Activated gamma-delta T cell treated with Interleukin-2 at 50 U/mL for 16 hours (primary cell): ENCODE data around the gene PTPRN2.
A peak's percentile ranks its signal among the peaks of the same experiment; 100 is the strongest.
"Not testable (repeated sequence)": the region's sequence is repeated elsewhere in the genome, so short reads cannot be mapped to it uniquely, and the experiment has no call there.

Experiments
- DNase-seq: peaks from one replicate; pipeline ENCODE4 v3.0.0-alpha.2; 2020

PTPRN2 gene

DNA sequence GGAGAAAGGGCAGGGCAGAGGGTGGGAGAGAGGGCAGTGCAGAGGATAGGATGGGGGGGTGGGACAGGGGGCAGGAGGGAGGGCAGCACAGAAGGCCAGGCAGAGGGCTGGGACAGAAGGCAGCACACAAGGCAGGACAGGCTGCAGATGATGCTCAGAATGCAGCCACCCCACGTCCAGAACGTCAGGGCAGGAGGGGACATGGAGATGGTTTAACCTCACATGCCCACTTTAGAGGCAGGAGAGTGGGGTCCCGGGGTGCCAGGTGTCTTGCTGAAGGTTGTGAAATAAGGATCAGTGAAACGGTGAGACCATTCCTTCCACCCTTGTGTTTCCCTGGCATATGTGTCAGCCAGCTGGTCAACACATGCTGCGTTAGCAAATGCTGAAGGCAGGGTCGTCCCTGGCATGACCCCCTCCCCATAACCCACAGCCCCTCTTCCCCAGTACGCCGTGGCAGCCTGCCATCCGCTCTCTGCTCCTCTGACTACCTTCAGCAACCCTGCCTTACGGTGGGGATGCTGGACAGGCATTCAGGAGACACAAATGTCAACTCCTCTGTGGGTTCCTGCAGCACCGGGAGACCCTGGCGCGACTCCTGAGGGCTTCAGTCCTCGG lies 658.7 kb downstream of the PTPRN2 start:
- DNase-seq = no peak

DNA sequence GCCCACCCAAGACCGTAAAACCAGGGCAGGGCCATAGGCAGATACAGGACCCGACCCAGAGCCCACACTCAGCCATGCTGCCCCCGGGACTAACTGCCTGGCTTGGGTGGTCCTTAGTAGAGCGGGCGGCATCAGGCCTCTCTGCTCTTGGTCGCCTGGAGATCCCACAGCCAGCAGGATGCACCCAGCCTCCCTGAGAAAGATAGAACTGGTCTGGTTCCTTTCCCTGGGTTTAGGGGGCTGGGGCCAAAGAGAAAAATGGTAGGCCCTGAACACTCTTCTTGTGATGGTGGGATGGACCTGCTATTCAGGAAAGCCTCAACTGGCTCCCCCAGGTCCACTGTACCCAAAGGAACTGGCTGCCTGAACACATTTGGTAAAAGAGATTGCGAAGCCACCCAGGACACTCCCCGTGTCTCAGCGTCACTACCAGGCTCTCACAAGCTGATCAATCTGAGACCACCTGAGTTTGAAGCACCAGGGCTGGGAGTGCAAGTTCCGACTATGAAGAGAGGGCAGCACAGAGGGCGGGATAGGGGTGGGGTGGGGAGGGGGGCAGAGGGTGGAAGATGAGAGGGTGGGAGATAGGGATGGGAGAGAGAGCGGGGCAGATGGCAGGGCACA lies 659.3 kb downstream of the PTPRN2 start:
- DNase-seq = no peak

DNA sequence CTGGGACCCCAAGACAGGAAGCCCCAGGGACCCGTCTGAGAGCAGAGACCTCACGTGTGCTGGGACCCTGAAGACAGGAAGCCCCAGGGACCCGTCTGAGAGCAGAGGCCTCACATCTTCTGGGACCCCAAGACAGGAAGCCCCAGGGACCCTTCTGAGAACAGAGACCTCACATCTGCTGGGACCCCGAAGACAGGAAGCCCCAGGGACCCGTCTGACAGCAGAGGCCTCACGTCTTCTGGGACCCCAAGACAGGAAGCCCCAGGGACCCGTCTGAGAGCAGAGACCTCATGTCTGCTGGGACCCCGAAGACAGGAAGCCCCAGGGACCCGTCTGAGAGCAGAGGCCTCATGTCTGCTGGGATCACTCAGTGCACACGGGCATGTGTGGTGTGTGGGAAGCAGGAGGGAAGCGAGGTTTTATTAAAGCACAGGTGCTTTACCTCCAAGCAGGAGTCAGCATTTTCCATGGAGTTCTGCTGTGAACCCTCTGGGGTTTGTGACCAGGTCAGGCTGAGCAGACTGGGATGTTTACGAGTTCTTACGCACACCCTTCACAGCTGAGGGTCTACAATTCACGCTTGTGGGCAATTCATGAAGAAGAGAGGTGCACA lies 660.2 kb downstream of the PTPRN2 start:
- no peak for DNase-seq

DNA sequence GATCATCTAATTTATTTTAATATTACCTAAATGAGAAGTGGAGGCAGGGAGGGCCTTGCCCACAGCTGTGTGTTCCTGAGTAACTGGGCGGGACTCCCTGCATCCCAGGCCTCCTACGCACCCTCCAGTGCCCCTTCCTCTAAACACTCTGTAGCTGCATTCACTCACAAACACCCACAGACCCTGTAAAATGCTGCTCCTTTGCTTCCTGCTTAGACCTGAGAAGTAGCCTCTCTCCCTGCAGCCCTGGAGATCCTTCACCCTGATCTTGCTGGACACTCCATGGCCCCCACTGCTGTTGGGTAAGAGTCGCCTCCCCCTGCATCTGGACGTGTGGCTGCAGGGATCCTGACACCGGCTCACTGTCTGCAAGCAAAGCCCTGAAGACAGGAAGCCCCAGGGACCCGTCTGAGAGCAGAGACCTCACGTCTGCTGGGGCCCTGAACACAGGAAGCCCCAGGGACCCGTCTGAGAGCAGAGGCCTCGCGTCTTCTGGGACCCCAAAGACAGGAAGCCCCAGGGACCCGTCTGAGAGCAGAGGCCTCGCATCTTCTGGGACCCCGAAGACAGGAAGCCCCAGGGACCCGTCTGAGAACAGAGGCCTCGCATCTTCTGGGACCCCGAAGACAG lies 661.0 kb downstream of the PTPRN2 start:
- peak; percentile 19 for DNase-seq

DNA sequence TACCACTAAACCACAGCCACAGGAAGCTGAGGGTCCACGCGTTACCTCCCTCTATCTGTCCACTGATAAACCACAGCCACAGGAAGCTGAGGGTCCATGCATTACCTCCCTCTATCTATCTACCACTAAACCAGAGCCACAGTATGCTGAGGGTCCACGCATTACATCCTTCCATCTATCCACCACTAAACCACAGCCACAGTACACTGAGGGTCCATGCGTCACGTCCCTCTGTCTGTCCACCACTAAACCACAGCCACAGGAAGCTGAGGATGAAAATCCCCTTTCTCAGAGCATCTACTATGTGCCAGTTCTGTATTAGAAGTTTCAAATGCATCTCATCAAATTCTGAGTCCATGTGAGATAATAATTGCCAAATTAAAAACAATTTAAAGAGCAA lies 661.5 kb downstream of the PTPRN2 start:
- no peak for DNase-seq

DNA sequence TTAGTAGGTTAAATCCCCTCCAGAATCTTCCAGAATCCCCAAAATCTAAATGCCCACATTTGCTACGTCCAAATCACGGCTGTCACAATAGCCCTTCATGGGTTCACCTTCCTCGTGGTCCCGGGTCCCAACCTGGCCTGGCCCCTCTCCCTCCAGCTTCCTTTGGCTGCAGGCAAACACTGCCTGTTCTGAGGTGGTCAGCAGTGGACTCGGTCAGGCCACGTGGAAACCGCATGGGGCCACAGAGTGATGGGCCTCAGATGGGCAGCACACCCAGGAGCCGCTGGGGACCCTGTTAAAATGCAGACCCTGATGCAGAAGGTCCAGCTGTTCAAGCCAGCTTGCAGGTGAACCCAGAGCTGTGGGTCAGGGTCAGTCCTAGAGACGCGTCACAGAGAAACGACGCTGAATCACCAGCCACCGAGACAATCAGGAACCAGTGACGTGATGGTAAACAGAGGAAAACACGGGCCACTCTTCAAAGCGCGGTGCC lies 662.2 kb downstream of the PTPRN2 start:
- DNase-seq = no peak

DNA sequence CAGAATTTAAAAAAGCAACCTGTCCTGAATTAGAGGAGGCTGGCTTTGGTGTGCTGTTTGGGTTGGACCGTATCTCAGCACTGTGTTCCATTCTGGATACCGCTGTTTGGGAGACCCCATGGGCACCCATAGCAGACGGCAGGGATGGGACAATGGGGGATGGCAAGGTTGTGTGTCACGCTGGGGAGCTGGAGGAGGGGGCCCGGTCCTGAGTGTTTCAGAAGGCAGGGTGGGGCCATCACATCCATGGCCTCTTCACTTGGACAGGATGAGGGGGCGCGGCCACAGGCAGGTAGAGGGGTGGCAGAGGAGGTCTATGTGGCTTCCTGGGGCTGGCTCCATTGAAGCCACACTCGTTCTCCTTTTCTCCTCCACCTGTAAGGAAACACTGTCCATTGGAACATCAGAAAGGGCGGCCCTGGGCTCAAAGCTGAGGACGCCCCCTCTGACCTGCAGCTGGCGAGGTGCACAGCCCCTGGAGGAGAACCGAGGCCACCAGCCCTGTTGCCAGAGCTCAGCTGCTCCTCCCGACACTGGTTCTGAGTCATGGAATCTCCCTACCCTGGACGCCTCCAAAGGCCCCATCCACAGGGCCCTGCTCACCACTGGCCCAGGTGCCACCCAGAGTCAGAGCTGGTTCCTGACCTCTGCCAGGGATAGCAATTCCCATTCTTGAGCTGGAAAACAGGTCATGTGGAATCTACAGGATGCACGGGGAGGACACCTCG lies 663.6 kb downstream of the PTPRN2 start:
- no peak for DNase-seq

DNA sequence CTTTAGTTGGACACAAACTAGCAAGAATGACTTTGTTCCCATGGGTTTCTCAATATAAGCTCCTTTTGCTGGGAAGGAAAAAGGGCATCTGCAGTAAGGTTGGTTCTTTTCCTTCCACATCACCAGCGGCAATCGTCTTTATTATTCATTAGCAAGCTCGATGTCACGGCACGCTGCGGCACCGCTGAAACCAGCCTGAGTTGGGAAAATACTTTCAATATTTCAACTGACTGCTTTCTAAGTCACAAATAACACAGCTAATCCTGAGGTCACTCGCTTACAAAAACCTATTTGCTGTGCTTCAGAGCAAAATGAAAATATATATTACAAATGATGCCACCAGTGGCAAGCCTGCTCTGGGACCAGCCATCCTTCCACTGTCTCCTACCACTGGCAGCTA lies 665.0 kb downstream of the PTPRN2 start:
- DNase-seq = no peak

DNA sequence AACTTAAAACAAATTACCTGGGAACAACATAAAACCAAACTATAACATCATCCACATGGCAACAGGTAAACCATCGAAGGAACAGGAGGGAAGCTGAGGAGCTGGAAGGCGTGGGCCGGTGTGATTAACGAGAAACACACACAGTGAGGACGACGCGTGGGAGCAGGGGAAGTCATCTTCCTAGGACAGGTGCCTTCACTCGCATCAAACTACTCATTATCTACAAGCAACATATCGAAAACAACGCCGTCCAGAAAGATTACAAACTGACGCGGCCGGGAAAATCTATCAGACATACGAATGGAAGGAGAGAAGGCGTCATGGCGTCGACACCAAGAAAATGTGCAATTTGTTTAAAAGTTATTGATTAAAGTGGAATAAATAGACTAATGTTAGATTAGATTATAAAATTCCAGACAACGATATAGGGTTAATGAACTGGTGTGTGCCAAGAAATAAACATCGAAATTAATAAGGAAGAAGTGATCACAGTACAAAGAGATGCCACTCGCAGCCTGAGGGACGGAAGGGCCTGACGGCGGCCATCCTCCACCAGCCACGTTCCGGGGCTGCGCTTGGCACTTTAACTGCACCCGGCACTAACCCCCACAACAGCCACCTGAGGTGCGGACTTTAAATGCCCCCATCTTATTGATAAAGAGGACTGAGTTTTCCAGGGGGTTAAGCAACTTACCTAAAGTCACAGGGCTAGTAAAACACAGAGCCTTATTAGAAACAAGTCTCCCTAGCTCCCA lies 669.1 kb downstream of the PTPRN2 start:
- DNase-seq = no peak

DNA sequence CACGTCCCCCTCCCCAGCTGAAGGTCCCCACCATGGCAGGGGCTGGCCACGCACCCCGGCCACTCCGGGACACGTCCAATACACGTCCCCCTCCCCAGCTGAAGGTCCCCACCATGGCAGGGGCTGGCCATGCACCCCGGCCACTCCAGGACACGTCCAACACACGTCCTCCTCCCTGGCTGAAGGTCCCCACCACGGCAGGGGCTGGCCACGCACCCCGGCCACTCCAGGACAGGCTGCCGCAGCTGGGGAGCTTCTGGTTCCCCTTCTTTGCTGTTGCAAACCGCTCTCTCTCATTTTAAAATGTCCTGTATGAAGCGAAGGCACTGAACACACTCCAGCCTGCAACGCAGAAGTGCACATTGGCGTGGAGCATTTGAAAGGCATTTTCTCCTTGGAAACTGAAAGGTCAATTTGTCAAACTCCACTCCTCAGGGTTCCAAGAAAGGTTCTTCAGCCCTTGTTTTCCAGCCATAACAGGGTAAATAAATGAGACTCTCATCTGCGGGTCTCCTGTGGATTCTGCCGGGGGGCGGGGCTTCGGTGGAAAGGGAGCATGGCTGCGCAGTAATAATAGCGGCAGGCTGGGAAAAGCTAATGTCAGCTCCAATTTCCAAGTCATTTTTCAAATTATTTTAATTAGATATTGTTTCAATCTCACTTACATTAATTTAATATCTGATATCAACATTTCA lies 670.5 kb downstream of the PTPRN2 start:
- no peak for DNase-seq

DNA sequence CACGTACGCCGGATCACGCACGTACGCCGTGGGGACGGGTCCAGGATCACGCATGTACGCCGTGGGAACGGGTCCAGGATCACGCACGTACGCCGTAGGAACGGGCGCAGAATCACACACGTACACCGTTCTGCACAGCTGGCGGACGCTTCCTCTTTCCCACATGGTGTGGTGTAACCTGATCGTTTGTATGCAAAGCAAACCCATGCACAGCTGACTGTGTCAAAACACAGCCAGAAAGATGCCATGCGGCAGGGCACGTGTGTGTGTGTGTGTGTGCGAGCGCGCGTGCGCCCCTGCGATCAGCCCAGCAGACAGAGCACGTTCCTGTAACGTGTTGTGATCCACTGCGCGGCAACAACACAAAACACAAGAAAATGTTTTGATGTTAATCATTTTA lies 677.2 kb downstream of the PTPRN2 start:
- DNase-seq = no peak

DNA sequence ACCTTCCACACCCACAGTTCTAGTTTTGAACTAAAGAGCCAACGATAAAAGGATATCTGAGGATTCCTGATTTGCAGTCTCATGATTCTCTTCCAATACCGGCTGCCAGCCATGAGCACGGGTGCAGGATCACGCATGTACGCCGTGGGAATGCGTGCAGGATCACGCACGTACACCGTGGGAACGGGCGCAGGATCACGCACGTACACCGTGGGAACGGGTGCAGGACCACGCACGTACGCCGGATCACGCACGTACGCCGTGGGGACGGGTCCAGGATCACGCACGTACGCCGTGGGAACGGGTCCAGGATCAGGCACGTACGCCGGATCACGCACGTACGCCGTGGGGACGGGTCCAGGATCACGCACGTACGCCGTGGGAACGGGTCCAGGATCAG lies 677.6 kb downstream of the PTPRN2 start:
- DNase-seq = not testable (repeated sequence)

DNA sequence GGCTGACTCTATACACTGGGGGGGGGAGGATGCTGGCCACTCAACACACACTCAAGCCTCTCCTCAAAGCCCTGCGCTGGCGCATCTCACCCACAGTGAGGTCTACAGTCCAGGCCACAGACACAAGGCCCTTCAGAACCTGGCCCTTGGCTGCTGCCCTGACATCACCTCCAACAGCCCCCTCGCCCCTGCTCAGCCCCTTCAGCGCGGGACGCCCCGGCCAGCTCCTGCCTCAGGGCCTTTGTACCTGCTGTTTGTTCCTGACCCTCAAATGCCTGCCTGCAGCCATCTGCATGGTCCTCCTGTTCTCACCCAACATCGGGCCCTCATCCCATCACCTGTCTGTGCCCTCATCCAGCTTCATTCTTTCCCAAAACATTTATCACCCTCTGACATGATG lies 678.3 kb downstream of the PTPRN2 start:
- no peak for DNase-seq

DNA sequence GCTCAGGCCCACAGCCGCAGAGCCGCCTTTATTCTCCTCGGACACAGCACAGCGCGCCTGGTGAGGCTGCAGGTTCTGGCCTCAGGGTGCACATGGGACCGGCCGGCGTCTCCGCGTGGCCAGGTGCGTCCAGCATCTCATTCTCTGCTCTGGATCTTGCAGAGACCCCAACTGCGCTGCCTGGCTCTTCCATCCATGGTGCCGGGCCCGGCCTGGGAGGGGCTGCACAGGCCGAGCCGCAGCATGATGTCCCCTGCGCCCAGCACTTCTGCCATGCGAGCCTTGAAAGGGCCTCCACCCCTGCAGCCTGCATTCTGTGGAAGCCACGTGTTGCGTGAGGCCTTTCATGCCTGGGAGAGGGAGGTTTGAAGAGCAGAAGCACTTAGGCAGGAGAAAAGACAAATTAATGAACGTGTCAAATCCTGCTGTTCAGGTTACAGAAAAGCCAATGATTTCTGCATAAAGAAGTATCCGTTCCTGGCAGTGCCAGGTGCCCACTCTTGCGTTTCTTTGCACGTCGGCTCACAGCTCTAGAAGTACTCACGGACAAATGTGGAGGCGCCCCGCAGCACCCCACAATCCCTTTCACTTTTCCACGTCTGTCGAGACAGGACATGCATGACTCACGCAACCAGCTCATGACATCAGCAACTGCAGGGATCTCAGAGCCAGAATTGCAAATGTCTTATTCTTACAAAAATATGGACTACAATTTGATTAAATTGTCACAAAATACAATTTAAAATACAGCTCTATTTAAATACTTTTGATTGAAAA lies 679.4 kb downstream of the PTPRN2 start:
- DNase-seq = no peak

DNA sequence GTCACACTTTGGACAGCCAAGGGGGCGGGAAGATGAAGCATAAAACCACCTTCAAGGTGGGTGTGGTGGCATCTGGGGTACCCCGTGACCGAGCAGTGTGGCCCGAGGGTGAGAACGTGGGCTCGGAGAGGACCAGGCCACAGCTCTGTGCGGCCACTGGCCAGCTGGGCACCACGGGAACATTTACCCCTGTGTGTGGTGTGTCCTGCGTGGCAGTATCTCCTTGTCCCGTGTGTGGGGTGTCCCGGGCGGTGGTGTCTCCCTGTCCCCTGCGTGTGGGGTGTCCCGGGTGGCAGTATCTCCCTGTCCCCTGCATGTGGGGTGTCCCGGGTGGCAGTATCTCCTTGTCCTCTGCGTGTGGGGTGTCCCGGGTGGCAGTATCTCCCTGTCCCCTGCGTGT lies 680.5 kb downstream of the PTPRN2 start:
- no peak for DNase-seq

DNA sequence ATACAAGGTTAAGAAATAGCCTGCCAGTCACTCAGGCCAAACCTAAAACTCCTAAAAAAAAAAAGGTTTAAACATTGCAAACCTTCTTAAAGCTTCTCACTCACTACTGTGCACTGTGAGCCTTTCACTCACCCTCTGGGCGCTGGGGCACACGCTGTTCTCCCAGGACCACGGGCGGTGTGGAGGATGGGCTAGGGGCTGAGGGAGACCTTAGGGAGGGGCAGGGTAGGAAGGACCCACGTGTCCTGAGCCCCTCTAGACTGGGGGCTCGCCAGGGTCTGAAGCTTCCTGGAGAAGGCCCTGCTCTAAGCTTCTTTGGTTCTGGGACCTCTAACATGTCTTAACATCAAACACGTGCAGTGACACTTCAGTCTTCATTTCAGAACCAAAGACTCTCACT lies 681.0 kb downstream of the PTPRN2 start:
- no peak for DNase-seq

DNA sequence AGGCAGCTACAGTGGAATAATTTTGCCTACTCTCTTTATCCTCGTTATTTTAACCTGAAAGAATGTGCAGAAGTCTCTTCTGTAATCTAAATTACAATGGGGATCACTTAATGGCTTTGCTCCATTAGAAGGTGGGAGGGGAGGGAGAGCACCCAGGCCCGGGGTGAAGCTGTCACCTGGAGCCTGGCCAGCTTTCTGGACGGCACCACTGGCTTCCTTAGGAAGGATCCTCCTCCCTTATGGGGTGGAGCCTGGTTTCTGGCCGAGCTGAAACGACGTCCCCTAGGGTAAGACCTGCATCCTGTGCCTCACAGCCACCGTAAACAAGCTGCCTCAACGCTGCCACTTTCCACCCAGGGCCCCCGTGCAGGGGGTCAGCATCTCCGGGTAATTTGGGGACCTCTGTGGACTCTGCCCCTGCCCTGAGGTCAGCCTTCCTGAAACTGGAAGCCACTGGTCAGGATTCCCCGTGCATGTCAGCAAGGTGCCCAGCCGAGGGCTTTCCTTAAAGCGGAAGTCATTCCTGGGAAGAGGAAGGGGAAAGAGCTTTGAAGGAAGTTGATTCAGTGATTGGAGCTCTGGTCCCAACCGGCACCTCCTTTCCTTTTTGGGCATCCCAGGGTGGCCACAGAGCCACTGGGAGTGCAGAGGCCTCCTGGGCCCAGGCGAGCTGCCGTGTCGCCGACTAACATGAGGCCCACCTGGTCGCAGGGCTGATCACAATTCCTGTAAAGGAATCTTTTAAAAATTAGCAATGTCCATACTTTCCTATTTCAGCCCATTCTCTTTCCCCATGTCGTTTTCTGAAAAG lies 681.8 kb downstream of the PTPRN2 start:
- DNase-seq = no peak

DNA sequence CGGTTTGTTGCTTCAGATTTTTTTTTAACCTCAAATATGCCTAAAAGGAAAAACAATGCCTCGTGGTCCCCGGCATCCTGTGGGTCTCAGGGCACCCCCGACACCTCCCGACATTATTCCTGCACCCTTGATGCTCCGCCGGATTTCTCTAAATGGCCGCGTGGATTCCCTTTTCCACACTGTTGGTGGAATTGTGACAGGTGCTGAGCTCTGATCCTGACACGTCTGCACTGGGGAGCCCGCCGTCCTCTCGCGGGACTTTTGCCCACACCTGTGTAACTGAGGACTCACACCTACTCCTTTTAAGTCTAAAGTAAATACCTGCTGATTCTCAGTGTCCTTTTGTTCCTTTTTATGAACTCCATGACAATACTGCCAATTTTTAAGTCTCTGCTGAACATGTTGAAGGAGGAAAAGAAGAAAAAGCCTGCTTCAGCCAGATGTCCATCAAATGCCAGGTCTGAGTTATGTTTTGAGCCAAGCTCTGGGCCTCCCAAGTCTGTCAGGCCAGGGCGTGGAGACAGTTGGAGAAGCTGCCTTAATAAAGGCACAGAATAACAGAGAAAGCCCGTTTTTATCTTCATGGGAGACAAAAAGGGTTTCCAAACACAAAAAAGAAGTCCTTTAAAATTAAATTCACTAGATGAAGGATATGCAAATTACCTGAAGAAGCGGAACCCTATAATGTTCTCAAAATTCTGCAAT lies 682.6 kb downstream of the PTPRN2 start:
- DNase-seq = no peak

DNA sequence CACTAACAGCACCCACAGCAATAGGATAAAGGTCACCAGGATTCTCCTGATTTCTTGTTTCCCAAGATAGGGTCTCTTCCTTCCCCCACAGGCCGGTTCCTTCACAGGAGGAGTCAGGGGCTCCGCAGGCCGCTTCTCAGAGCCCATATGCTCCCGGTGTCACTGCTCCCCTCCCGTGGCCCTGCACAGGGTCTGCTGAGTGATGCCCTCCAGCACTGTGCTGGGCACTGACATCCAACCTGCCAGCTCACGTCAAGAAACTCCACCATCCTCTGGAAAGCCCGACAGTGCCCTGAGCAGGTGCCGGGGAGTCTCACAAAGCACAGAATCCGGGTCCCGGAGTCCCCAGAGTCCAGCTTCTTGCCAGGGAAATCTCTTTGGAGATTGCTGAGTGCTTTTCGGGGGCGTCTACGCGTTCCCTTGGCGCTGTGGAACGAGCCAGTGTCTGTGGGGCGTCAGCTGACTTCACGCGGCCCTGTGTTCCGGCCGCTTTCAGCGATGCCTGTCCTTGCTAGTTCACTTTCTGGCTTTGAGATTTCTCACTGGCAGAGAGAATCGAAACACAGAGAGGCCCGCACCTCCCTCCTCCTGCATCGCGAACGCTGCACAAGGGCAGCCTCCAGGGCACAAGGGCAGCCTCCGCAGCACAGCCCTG lies 683.3 kb downstream of the PTPRN2 start:
- DNase-seq = no peak
